Left cardiac atrium (tissue), 4 donors: ENCODE measurements around the gene BLOC1S1. TPM values are rescaled to one million over a fixed set of nuclear protein-coding genes. Genes with fewer than 3 reads are reported as not detected.

Source experiments
- ATAC-seq, 2 donors: fragments of 200-7000 bp; cut with Tn5 transposase; one replicate each; pipeline ENCODE4 v1.9.1; 2020; ENCODE audit warnings: mild to moderate bottlenecking in 2 of 2, moderate library complexity in 2 of 2
- DNase-seq: peaks from one replicate; pipeline ENCODE4 v3.0.0-alpha.2; 2020
- intact Hi-C, 2 donors: fragments of 100-400 bp; cut with DNase I; formaldehyde crosslinking; loops; one replicate each; pipeline versions ENCODE4 v1.14.1 to v1.15.1; 2022 to 2023
- total RNA-seq, 2 donors: library from RNA; stranded (reverse); fragmentation: NEBNext Ultra II Directional; extraction: Animal tissue kit (Norgen Biotek cat#: 25700); gene quantifications; one replicate each; pipeline ENCODE4 v1.2.1, GENCODE V29; 2021
- donor health status: DM: no; HTN: yes; CAD: no.
- donor health status: DM: no; HTN: yes; CAD: no; lungs with severe emphysema.
- donor health status: DM: yes; HTN: yes; CAD: no.
- donor health status: Dilated cardiomyopathy.

BLOC1S1 gene
- total RNA-seq, 2 donors from 2014 or later: 119 to 123 TPM

DNA sequence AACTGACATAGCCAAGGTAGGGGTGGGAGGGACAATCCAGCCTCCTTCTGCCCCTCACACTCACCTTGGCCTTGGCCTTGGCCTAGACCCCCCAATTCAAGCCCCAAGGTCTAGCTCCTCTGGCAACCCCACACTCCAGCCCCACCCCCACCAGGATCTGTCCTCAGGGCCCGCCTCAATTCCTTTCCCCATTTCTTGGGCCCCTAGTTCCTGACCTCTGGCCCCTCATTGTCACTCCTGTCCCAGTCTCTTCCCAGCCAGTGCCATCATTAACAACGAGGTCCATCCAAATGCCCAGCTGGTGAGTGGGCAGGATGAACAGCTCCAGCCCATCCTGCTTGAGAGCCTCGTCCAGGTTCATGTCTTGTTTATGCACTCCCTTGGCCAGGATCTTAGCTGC, 20.2 kb downstream of the BLOC1S1 start:
- ATAC-seq (no peak), DNase-seq (no peak)
- intact Hi-C loops: loop anchor here in 1 of 2 donors (5.0 kb wide), 2 partner anchors 201 to 291 kb away; no protein-coding TSS in a partner anchor

DNA sequence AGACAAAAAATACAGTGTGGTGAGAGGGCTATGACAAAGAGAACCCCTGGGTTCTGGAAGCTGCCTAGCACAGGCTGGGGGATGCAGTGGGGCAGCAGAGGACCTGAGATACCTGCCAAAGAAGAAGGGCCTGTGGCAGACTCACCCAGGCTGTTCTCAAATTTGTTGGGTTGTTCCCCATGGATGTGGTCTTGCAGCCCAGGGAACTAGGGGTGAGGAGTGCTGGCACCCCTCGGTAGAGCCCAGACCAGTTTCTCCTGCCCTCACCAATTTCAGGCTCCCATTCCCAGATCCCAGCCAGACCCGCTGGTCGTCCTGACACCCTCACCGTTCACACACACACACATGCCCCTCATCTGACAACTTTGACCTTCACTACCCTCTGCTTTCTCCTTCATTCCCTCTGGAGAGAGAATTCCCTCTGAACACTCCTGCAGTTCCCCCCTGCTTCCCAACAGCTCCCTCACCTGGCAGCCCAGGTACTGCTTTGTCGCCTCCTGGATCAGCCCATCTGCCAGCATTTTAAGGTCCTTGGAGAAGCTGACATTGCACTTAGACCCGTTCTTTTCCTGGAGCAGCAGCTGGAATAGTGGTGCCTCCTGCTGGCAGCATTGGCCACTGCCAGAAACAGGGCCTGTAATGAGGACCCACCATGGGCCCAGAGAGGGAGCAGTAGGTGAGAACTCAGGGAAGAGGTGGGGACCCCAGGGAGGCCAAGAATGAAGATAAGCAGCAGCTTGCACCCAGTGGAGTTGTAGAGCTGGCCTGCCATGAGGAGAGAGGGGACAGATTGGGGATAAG, 21.1 kb downstream of the BLOC1S1 start:
- ATAC-seq (peak; percentile 62 to 67), DNase-seq (peak; percentile 68)
- intact Hi-C loops: loop anchor here in 1 of 2 donors (5.0 kb wide), 2 partner anchors 200 to 290 kb away; no protein-coding TSS in a partner anchor

DNA sequence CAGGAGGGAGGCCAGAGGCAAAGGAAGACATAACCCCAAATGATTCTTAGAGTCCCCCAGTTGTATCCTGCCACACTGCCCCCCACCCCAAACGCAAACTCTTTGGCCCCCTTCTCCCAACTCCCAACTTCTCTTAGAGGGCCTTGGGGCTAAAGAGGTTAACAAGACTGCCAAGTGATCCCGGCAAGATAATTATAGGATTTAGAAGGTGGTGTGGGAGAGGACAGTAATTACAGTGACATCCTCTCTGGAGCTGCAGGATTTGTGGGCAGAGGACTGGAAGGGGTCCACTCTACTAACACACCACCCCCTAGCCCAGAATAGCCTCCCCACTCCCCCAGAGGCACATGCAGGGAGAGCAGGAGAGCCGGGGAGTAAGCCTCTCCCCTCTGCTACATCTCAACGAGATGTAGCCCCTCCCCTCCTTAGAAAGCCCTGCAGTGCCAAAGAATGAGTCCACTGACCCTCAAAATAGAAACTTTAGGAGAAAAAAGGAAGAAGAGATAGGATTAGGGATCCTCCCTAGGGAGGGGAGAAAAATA, 21.8 kb downstream of the BLOC1S1 start:
- intact Hi-C loops: loop anchor here in 1 of 2 donors (5.0 kb wide), 2 partner anchors 200 to 290 kb away; no protein-coding TSS in a partner anchor
- ATAC-seq (peak; percentile 17 to 33), DNase-seq (no peak)

DNA sequence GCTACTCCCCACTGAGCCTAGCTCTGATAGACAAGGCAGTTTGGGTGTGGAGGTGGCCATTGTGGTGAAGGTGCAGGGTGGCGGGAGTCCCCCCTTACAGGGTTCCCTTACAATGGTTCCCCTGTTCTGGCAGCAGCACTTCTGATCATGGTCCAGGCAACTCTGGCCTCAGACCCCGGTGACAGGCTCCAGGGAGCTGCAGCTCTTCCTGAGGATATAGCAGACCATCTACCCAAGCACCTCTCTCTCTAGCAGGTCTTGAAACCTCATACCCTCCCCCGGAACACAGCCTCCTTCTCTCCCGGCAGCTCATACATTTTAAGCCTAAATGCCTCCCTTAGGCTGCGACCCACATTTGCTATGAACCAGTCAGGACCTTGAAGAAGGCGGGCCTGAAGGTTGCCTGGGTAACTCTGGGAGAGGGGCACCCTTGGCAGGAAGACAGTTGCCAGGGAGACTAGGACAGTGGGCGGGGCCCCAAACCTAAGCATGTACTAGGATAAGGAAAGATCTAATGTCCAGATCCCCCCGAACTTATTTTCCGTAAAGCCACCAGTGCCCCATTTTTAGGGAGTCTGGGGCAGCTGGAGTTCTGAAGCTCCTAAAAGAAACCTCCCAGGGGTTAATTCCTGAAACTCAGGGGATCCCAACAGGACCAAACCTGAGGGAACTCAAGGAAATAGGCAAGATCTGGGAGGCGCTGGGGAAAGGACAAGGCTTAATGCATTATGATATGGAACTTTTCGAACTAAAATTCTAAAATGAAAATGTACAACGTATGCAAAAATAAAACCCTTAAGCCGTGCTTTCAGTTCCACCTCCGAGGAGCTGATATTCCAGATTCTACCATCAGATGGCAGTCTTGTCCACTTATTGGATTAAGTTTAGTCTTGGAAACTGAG, 22.5 kb downstream of the BLOC1S1 start:
- ATAC-seq (peak; percentile 84), DNase-seq (peak; percentile 90)
- intact Hi-C loops: loop anchor here in 1 of 2 donors (5.0 kb wide), 2 partner anchors 199 to 289 kb away; no protein-coding TSS in a partner anchor

DNA sequence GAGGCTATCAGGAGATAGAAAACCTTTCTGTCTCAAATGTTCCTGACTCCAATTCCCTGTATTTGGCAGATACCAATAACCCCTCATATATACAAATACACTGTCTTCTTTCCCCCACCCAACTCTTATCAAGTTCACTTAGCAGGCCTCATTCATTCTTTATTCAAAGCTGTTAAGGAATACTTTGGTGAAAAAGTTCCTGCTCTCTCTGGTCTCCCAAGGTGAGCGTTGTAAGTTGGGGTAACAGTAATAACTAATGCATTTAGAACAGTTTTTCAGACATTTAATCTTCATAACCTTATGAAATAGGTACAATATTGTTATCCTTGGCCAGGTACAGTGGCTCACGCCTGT, 23.2 kb downstream of the BLOC1S1 start:
- intact Hi-C loops: loop anchor here in 1 of 2 donors (5.0 kb wide), 2 partner anchors 198 to 288 kb away; no protein-coding TSS in a partner anchor
- DNase-seq (no peak), ATAC-seq (no peak)

DNA sequence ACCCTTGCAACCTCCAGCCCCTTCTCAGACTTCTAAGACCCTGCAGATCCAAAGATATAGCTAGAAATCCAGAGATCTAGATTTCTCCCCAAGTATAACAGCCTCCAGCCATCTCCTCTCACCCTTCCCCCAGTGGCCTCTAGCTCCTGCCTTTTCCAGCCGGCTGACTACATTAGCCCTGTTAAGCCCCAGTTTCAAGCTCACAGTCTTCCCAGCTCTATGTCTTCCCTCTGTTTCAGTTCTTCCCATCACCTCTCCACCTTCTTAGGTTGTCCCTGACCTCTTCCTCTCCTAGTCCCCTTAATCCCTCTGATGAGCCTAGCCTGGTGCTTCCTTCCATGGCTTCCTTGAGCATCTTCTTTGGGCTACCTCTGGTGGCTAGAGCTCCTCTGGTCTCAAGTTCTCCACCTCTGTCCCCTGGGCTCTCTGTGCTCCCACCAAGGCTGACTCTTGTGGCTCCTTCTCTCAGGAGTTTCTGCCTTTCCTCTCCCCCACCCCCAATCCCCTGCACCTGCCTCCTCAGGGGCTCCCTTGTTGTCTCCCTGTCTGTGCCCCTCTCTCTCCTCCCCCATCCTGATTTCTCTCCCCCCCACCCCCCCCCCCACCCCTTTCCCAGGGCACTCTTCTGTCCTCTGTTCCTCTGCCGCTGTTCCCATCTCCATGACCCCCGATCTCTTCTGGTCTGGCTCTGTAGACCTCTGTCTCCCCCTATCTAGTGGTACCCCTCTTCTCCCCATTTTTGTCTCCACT, 26.3 kb downstream of the BLOC1S1 start:
- intact Hi-C loops: loop anchor here (5.0 to 10.0 kb wide), 4 partner anchors 53 to 193 kb away; partner anchors contain the start of genes DGKA (in 1 of the 2), ORMDL2 (in 1 of the 2) and SARNP (in 1 of the 2)
- DNase-seq: no peak
- ATAC-seq: no peak

DNA sequence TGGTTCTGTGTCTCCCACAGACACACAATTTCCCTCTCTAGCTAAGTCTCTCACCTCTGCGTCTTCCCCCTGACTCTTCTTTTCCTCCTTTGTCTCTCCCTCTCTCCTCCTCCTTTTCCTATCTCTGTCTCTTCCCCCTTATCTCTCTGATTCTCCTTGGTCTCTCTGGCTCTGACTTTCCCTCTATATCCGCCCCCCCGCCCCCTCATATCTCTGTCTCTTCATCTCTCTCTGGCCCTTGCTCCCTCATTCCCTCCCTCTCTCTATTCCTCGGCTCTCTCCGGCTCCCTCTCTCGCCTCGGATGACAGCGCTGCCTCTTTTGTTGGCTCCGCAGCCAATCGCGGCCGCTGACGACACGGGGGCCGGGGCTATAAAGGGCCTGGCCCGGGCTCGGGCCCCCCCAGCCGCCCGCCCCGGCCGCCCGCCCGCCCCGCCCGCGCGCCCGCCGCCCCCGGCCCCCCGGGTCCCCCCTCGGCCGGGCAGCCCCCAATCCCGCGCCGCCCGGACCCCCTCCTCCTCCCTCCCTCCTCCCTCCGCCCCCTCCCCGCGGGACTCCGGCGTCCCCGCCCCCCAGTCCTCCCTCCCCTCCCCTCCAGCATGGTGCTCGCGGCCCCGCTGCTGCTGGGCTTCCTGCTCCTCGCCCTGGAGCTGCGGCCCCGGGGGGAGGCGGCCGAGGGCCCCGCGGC, 27.0 kb downstream of the BLOC1S1 start, which contains the start of gene GDF11:
Gene GDF11 (plus strand): TSS at position 404 of the 687 bp plus-strand sequence. CDS start 195 bp downstream, at position 599.
- peak; percentile 85 for DNase-seq
- ATAC-seq: peak; percentile 59 to 65
- intact Hi-C loops: loop anchor here (5.0 to 10.0 kb wide), 4 partner anchors 52 to 192 kb away; partner anchors contain the start of genes DGKA (in 1 of the 2), ORMDL2 (in 1 of the 2) and SARNP (in 1 of the 2)

DNA sequence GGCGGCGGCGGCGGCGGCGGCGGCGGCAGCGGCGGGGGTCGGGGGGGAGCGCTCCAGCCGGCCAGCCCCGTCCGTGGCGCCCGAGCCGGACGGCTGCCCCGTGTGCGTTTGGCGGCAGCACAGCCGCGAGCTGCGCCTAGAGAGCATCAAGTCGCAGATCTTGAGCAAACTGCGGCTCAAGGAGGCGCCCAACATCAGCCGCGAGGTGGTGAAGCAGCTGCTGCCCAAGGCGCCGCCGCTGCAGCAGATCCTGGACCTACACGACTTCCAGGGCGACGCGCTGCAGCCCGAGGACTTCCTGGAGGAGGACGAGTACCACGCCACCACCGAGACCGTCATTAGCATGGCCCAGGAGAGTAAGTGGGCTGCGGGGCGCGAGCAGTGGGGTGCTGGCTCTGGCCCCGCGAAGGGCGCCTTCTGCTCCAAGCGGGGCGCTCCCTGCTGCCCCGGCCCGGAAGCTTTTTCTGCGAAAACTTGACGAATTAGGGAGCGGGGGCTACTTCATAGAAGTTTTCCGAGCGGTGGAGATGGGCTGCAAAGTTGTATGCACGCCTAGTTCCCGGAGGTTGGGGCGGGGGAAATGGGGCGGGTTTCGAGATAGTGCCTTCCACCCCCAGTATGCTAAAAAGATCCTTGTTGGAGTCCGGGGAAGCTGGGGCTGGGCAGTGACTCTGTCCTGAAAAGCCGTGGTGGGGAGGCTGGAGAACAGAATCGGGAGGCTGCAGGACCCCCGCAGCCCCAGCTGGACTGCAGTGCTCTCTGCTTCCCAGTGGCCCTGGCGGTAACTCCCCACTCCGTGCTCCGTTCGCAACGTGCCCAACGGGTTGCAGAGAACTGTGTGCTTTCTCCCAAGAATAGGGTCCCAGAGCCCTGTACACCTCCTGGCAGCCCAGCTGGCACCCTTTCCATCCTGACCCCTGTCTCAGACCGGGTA, 27.8 kb downstream of the BLOC1S1 start:
- intact Hi-C loops: loop anchor here (5.0 to 10.0 kb wide), 4 partner anchors 51 to 191 kb away; partner anchors contain the start of genes DGKA (in 1 of the 2), ORMDL2 (in 1 of the 2) and SARNP (in 1 of the 2)
- DNase-seq: peak; percentile 63
- peak; percentile 20 to 22 for ATAC-seq

DNA sequence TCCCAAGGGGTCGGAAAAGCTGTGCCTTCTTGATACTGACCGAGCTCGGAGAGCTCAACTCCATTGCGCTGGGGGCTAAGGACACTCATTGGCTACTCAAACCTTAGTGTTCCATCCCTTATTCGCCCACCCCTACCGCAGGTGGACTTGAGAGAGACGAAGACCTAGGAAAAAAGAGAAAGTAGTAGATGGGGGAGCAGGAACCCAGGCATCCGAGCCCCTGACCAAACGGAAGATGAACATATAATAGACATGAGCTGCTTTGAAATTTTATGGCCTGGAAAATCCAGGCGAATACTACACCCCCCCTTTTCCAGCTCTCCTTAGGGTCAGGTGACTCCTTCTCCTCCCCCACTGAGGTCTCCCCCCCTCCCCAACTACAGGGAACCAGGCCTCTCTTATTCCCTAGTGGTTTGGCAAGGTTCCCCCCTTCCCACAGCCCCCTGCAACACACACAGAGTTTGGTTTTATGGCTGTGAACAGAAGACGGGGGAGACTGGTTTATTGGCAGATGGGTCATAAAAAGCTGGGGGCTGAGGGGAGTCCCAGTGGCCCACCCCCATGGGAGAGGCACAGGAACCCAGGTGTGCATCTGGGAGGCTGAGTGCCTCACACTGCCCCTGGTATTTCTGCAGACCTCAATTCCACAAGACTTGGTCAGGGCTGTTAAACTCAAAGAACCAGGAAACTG, 28.6 kb downstream of the BLOC1S1 start:
- intact Hi-C loops: loop anchor here (5.0 to 10.0 kb wide), 4 partner anchors 50 to 190 kb away; partner anchors contain the start of genes DGKA (in 1 of the 2), ORMDL2 (in 1 of the 2) and SARNP (in 1 of the 2)
- DNase-seq (no peak), ATAC-seq (peak in 1 of 2 donors; percentile 1)

DNA sequence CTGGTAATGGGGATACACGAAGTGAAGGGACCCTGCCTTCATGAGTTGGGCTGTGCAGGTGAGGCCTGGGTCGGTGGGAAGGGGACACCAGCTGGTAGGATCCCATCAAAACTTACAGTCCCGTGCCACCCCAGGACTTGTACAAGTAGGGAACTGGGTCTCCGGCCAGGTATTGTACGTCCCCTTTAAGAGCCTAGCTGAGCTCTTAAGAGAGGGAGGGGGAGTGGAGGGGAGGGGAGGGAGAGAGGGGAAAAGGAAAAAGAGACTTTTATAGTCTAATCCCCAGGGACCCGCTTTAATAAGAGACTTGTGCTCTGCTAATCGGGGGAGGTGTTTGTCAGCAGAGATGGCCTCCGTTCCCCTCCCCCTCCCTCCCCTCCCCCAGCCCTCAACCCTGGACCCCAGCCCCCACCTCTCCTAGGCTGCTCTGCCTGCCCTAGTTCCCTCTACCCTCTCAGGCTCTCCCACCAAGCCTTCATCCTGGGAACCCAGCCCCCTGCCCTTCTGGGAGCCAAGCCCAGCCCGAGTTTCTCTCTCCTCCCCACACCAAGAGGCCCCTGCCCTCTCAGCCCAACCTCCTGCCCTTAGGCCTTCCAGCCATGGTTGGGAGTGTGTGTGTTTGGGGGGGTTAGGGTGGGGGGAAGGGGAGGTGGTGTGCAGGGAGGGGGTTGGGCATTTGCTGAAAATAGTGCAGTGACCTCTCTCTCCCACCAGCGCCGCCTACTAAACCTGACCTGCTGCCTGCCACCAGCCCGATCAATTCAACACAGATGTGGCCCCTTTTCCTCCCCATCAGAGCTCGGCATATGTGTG, 29.7 kb downstream of the BLOC1S1 start:
- intact Hi-C loops: loop anchor here in 1 of 2 donors (10.0 kb wide), 2 partner anchors 49 to 189 kb away; partner anchors contain the start of gene DGKA
- no peak for DNase-seq
- peak; percentile 14 to 16 for ATAC-seq

DNA sequence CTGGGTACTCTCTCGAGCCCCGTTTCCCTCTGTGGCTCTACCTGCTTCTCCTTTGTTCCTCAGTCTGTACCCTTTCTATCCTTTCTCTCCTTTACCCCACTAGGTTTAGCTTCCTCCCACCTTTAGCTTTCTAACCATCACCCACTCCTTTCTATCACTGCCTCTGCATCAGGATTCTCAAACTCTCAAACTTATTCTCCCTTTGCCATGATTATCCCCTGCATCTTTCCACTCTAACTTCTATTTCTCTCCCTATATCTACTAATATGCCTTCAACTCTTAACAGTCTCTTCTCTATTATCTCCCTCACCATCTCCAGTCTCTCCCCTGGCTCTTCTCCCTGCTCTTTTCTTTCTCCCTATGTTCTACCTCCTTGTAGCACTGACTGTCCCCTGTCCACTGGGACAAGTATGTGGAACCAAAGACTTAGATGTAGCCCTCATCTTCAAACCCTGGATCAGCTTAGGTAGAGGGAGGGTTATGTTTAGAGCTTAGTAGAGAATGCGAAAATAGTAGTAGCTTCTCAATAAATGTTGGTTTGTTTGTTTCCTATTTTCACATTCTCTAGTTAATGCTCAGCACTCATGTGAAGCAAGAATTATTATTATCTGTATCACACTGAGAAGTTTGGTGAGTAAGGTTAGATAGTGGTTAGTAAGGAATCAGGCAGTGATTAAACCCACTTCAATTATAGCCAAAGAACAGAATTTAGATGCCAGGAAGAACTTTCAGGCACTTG, 30.5 kb downstream of the BLOC1S1 start:
- ATAC-seq (no peak), DNase-seq (no peak)
- intact Hi-C loops: loop anchor here in 1 of 2 donors (10.0 kb wide), 2 partner anchors 48 to 188 kb away; partner anchors contain the start of gene DGKA

DNA sequence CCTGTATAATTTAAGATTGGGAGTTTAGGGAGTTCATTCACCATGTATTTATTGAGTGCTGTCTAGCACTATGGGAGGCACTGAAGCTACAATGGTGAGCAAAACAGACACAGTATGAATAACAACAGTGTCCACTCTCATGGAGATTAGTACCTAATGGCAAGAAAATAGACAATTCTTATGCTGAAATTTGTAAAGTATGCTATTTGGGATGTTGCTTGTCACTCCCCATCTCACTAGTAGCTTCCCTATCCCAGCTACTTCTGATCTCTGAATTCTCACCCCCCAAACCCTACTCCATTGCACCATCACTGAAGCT, 31.0 kb downstream of the BLOC1S1 start:
- DNase-seq (no peak), ATAC-seq (no peak)
- intact Hi-C loops: loop anchor here in 1 of 2 donors (10.0 kb wide), 2 partner anchors 48 to 188 kb away; partner anchors contain the start of gene DGKA

DNA sequence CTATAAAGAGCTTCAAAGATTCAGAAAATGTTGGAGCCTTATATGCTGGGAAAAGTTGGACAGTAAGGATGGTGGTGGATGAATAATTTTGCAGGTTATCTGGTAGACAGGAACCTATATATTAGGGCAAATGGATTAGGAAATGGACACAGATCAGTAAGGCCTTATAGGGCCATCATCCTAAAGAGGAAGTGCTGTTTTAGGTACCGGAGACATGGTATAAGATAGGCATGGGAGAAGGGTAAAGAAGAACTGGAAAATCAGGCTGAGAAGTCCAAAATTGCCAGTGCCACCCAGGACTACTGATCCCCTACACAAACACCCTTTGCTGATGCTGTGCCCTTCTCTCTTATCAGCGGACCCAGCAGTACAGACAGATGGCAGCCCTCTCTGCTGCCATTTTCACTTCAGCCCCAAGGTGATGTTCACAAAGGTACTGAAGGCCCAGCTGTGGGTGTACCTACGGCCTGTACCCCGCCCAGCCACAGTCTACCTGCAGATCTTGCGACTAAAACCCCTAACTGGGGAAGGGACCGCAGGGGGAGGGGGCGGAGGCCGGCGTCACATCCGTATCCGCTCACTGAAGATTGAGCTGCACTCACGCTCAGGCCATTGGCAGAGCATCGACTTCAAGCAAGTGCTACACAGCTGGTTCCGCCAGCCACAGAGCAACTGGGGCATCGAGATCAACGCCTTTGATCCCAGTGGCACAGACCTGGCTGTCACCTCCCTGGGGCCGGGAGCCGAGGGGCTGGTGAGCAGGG, 32.6 kb downstream of the BLOC1S1 start:
- ATAC-seq: no peak
- DNase-seq: no peak
- intact Hi-C loops: loop anchor here in 1 of 2 donors (10.0 kb wide), 2 partner anchors 46 to 186 kb away; partner anchors contain the start of gene DGKA
